Smooth muscle cell of the pulmonary artery (primary cell): Measurements from ENCODE around the gene RINT1. TPM values are rescaled to one million over a fixed set of nuclear protein-coding genes. Genes with fewer than 3 reads are reported as not detected.

Experiments used
- total RNA-seq: library from RNA; depleted of rRNA; stranded (reverse); fragments of >200 nt; gene quantifications from 2 replicates; pipeline ENCODE4 v1.2.3, GENCODE V29; 2014

The RINT1 gene
- total RNA-seq, result 14.8 and 19.6 TPM in 2 replicates

DNA sequence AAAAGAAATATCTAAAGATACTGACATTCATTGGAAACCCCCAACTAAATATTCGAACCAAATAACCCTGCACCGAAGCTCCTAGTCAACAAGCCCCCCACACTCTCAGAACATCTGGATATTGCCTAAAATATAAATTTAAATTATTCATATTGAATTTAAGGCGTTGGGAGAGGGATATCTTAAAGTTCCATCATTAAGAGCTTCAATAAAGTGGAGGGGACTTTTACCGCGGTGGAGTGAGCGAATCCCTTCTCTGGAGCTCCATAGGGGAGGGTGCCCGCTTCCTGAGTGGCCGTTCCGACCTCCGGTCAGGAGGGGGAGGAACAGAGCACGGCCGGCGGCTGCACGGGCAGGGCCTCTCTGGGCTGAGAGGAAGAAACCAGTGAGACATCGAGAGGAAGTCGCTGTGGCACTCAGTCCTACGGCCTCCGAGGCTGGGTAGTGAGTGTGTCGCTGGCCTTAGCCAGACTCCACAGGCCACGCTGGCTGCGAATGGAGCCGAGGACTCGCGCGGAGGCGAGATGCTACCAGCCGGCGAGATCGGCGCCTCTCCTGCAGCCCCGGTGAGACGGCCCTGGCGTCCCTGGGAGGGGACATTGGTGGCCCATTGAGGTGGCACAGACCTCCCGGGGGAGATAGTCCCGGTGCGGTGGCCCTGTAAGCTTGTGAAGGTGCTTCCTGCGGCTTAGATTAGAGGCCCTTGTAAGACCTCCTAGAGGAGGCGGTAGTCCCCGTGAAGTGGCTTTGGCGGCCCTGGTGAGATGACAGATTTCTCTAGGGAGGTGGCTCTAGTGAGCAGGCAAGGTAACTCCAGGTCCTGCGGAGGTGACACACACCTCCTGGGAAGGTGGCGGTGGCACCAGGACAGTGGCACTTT is at the start of gene RINT1:
Gene RINT1, plus strand, starts transcription at position 410 of the 880 bp plus-strand sequence. Its CDS starts 115 bp downstream, at position 525.

DNA sequence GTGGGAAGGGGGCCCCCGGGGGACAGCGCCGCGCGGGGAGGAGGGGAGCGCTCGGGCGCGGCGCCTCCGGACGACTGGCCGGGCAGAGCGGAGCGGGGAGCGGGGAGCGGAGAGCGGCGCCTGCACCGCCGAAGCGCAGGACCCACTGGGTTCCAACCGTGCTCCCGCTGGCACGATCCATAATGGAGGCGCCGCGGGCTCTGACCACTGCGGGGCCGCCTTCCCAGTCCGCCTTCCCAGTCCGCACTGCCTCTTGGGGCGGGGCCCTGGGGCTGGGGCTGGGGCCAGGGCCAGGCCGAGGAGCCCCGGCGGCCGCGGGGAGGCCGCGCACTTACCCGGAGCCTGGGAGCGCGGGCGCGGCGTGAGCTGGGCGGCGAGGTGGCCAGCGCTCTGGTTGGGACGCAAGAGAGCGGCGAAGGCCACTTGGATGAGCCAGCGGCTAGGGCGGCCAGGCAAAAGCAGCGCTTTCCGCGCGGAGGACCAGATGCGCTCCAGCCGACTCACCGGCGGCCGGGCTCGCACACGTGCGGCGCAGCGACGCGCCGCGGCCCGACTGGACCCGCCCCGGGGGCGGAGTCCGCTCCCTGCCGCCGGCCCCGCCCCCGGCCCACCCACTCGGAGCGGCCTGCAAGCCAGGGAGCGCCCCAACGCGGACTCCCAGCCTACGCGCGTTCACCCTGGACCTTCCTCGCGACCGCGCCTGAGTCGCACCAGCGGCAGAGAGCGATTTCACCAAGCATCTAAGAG is 10.1 kb upstream of the RINT1 start, which contains the start of gene PUS7:
Gene PUS7, minus strand, starts transcription at position 555 of the 747 bp plus-strand sequence. CDS start 13,759 bp downstream, outside the sequence.

DNA sequence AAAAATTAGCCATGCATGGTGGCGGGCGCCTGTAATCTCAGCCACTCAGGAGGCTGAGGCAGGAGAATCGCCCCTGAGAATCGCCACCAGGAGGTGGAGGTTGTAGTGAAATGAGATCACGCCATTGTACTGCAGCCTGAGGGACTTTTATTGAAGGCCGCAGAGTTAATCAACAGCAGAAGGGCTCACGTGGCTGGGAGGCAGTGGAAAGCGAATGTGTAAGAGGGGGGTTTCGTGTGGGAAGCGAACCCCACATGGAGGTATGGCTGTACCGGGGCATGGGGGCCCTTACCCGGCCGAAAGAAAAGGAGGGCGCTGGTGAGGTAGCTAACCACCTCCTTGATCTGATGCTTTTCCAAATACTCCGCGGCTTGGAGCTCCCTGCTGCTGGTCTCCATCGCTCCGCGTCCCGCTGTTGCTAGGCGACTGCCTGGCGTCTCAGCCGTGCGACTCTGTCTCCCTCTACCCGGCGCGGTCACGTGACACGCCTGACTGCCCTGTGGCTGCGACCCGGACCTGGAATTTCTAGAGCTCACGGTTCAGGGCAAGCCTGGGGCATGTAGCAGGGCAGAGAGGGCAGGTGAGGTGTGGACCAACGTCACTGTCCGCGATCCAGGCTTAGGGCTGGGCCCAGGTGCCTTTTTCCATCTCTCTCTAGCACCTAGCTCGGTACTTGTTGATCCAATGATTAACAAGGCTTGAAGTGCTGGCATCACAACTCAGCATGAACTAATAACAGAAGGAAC is 49.2 kb downstream of the RINT1 start, which contains the start of gene EFCAB10:
Gene EFCAB10, minus strand, starts transcription at position 428 of the 746 bp plus-strand sequence. Its CDS starts 30 bp downstream, at position 398.

Other genes starting within 250 kb of the RINT1 start
- 53.7 and 74.4 TPM in 2 replicates for gene SRPK2, start 143.3 kb upstream of the RINT1 start, total RNA-seq
- 14.9 and 20.4 TPM in 2 replicates for gene PUS7, start 9.9 kb upstream of the RINT1 start, total RNA-seq
- 0.13 TPM in 1 of 2 replicates, not detected in the other for gene EFCAB10, start 49.3 kb downstream of the RINT1 start, total RNA-seq